ENCODE results near the gene SOCS7.
A peak's percentile ranks its signal among the peaks of the same experiment; 100 is the strongest.

SOCS7 gene, protein sequence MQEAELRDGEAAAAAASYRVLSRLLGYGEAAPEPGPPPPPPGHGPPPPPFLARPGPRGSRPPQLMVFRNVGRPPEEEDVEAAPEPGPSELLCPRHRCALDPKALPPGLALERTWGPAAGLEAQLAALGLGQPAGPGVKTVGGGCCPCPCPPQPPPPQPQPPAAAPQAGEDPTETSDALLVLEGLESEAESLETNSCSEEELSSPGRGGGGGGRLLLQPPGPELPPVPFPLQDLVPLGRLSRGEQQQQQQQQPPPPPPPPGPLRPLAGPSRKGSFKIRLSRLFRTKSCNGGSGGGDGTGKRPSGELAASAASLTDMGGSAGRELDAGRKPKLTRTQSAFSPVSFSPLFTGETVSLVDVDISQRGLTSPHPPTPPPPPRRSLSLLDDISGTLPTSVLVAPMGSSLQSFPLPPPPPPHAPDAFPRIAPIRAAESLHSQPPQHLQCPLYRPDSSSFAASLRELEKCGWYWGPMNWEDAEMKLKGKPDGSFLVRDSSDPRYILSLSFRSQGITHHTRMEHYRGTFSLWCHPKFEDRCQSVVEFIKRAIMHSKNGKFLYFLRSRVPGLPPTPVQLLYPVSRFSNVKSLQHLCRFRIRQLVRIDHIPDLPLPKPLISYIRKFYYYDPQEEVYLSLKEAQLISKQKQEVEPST

DNA sequence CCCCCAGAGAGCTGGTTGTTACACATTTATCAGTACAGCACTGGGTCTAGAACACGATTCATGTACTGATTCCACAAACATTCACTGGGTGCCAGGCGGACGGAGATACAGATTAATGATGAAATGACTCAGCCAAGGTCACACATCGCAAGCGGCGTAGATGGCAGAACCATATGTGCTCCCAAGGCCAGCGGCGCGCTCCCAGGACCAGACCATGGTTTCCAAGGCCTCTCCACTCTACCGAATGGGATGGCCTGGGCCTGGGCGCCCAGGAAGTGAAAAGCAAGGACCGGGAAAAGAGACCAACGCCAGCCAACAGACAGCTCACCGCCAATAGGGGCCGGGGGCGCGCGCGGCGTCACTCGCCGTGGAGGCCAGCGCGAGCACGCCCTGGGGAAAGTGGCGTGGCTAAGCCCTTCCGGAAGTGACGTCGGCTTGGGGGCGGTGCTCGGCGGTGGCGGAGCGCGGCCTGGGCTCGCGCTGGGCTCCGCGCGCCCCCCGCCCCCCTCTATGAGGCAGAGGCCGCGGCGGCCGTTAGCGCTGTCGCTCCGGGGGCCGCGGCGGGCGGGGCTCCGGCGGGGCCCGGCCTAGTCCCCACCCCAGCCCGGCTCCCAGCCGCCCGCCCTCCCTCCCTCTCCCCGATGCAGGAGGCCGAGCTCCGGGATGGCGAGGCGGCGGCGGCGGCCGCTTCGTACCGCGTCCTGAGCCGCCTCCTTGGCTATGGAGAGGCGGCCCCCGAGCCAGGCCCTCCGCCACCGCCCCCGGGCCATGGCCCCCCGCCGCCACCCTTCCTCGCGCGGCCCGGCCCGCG is at the start of gene SOCS7:
Gene SOCS7, plus strand, starts transcription at position 433 of the 811 bp plus-strand sequence. Its CDS starts 209 bp downstream, at position 642.
- peak; percentile 81 for DNase-seq

DNA sequence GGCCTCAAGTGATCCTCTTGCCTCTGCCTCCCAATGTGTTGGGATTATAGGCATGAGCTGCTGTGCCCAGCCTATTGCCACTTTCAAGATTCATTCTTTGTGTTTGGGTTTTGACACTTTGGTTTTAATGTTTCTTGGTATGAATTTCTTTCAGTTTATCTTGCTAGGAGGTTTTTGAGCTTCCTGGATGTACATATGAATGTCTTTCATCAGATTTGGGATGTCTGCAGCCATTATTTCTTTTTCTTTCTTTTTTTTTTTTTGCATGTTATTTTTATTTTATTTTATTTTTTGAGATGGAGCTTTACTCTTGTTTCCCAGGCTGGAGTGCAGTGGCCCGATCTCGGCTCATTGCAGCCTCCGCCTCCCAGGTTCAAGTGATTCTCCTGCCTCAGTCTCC is 36.1 kb upstream of the SOCS7 start:
- DNase-seq = no peak

DNA sequence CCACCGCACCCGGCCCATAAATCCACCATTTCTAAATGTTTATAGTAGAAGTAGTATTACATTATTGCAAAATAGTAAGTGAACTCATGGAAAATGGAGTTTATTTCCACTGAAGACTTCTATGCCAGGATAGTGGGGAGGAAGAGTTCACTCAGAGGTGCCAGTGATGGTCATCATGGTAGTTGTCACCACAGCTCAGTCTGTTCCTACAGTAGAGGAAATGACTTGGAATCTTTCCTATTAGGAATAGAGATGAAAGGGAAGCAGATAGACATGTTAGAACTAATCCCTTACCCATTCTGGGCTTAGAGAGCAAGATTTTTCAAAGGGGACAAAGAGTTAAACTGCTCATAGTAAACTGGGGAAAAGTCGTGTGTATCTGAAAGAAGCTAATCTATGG is 34.6 kb upstream of the SOCS7 start:
- no peak for DNase-seq

DNA sequence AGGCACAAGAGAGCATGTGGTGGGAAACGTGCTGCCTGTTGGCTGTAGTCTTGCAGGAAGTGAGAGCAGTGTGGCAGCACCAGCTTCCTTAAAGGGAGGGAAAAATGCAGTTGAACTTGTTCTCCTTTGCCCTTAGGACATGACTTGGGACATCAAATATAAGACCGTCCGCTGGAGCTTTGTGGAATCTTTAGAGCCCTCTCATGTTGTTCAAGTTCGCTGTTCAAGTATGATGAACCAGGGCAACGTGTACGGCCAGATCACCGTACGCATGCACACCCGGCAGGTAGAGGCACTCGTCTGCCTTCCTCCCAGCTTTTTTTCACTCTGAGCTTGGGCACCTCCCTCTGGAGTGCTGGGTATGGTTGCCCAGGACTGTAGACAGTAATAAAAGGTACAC is 31.2 kb upstream of the SOCS7 start:
- no peak for DNase-seq

DNA sequence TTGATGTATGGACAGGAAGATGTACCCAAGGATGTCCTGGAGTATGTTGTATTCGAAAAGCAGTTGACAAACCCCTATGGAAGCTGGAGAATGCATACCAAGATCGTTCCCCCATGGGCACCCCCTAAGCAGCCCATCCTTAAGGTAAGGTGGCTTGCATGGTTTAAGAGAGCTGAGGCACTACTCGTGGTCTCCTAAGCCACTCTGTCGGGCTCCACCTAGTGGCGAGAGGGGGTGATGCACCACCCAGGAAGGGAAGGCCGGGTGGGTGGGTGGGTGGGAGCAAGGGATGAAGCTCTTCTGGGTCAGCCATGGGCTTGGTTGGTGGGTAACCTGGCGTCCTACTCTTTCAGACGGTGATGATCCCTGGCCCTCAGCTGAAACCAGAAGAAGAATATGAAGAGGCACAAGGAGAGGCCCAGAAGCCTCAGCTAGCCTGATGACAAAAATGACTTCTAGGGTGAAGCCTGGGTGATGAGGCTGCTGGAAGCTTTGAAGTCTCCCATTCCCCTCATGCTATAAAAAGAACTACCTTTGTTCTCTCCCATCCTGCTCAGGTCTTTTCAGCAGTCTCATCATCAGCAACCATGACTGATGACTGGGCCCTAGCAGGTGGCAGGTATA is 29.4 kb upstream of the SOCS7 start:
- peak; percentile 1 for DNase-seq

DNA sequence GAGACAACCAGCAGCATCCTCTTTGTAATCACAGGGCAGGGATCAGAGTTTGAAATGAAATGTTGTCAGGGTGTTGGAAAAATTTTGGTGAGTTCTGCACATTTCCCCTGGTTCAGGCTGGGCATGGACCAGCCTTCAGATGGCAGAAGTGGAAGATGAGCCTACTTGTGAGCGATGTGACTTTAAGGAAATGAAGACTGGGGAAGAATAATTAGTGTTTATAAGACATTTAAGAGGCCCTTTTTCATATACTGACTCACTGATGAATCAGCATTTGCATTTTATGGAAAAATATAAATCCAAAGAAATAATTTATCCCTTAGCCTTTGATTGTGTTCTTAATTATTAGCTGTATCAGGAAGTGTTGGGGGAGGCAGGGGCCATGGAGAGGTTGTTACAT is 28.7 kb upstream of the SOCS7 start:
- no peak for DNase-seq

DNA sequence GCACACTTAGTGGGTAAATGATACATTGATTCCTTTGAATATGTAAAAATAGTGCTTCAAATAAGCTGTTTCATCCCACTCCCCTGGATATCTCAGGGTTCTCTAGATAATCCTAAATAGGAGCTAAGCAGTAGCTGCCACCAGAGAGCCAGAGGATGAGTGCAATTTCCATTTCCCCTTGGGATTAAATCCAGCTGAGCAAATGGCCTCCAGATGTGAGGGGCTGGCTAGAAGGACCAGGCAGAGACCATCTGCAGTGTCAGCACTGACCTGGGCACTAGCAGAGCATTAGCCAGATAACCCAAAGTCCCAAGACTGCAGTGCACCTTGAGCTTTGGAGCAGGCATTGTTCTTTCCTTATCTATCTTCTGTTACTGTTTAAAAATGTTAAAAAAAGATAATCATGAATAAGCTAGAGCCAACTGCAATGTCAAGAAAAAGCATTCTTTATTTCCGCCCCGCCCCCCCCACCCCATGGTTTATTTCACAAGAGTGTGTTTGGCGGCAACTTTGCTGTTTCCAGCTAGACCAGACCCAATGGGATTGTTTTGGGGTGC is 27.4 kb upstream of the SOCS7 start:
- no peak for DNase-seq

DNA sequence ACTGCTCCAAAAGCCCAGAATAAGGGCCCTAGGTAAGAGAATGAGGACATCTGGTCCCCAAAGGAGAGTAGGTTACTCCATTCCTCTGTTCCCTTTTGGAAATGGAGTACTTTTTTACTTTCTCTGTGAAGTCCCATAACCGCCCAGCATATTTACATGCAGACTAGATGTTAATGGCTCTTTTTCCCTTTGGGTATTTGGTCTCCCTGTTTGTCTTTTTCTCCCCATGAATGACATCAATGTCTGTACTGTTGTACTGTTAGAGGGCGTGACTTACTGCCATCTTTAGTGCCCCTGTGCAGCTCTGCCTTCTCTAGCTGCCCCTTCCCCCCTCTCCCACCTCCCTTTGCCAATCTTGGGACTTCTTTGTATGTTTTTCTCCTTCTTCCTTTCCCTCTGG is 26.9 kb upstream of the SOCS7 start:
- no peak for DNase-seq

DNA sequence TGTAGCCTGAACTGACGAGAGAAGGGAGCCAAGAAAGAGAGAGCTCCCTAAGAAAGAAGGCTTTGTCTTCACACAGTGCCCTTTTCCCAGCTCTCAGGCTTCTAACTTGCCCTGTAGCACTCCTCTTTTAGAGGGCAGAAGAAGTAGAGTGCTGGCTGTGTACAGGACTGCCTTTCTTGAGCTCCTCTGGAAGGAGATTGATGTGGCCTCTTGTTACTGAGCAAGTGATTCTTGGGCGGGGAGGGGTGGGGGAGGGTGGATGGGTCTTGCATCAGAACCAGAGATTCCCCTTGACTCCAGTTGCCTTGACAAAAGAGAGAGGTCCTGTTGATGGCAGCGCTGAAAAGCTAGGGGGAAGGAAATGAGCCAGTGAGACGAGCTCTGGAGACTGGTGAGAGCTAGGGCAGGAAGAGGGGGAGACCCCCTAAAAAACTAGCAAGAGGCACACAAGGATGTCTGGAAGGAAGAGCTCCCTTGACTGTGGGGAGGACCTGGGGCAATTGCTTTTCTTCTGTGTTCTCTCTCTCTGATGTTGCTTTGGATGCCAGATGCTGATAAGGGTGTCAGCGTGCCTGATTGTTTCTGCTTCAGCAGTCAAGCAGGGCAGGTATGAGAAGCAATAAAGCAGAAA is 26.3 kb upstream of the SOCS7 start:
- no peak for DNase-seq

DNA sequence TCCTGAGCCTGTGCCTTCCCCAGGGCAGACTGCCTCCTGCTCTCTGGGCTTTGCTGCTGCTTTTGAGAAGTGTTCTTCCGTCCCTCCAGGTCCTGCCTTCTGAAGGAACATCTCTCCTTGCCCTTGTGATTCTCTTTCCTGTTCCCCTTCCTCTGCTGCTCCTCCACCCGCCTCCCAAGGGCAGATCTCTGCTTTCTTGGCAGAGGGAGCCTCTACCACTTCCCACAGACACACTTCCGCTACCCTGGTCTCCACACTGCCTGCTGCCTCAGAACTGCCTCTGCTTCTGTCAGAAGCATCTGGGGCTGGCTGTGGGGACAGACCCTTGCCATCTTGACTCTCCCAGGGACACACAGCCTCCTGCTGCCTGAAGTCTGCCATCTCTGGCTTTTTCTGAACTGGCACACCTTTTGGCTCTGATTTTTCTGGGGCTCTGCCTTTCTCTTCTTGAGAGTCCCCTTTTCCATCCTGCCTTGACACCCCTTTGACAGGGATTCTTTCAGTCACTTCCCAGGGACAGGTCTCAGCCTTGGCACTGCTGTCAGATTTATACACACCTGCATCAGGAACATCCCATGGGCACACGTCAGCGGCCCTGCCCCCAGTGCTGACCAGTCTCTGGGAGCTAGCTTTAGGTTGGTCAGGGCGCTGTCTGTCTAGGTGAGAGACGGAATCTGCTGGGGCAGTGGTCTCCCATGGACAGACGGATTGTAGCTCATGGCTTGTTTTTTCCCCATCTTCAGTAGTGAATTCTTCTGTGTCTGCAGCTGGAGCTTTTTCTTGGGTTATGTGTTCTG is 24.4 kb upstream of the SOCS7 start:
- no peak for DNase-seq

DNA sequence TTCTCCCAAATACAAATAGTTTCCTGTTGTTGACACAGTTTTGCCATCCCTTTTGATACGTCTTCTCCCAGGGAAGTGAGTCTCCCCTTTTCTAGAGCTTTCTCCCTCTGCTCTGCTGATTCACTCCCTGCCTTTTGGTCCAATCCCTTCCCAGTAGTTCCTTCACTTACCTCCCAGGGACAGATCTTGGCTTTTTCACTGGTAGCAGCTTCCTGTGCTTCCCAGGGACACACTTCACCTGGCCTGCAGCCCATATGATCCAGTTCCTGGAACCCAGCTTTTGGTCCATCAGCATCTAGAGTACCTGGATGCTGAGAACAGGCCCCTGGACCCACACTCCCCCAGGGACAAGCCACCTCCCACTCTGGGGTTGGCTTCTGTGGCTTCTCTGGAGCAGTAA is 23.7 kb upstream of the SOCS7 start:
- DNase-seq = no peak

DNA sequence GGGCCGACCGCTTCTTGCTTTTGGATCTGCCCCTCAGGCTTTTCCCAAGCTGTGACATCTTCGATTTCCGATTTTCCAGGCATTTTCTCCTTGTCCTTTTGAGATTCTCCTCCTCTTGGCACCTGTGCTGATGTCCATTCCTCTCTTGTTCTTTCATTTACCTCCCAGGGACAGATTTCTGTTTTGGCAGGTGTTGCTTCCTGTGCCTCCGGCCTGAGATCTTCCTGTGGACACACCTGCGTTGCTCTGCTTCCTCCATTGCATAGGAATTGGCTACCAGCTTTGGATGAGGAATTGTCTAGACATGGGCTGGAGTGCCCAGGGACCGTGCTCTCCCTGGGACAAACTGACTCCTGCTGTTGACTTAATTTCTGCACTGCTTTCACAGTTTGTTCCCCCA is 23.0 kb upstream of the SOCS7 start:
- no peak for DNase-seq

DNA sequence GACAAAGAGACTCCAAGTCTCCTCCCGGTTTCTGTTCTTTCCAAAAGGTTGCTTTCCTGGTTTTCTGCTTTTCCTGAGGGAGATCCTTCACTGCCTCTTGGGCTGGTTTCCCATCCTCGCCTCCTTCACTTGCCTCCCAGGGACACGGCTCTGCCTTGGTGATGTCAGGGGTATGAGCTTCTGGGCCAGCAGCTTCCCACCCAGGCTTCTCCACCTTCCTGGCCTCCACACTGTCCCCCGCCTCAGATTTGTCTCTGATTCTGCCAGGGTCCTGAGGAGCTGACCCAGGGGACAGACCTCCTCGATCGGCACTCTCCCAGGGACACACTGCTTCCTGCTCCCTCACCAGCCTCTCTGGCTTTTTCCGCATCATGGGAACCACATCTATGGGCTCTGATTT is 22.4 kb upstream of the SOCS7 start:
- no peak for DNase-seq

DNA sequence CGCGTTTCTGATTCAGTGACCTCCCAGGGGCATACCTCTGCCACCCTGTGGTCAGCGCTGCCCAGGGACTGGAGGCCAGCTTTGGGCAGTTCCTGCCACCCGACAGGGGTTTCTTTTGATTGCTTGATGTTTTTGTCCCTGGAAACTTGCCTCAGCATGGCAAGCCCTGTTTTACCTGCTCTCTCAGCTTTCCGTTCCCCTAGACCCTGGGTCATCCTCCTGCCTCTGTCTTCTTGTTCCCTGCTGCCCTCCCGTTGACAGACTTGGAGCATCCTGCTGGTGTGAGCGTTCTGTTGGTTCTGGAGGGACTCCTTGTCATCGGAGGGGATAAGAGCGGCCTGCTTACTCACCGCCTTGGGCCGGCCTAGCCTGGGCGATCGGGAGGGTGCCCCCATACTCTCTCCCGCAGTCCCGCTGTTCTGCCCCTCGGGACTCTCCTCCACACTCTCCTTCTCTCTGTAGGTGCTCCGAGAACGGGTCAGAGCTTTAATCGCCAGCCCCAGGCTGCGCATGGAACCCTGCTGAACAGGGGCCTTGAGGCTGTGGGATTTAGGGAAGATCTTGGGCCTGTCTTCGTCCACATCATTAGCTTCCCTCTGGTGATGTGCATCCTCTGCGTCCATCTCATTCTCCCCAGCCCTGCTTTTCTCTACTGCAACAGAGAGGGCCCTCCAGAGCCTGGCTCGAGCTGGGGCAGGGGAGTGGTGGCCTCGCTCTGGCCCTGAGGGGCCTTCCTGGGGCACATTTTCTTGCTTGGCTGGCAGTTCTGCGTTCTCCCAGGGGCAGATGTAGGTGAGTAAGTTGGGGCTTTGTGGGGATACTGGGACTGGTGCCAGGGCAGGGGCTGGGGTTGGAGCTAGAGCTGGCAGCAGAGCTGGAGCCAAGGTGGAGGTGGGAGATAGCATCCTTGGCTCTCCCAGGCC is 21.6 kb upstream of the SOCS7 start:
- no peak for DNase-seq

DNA sequence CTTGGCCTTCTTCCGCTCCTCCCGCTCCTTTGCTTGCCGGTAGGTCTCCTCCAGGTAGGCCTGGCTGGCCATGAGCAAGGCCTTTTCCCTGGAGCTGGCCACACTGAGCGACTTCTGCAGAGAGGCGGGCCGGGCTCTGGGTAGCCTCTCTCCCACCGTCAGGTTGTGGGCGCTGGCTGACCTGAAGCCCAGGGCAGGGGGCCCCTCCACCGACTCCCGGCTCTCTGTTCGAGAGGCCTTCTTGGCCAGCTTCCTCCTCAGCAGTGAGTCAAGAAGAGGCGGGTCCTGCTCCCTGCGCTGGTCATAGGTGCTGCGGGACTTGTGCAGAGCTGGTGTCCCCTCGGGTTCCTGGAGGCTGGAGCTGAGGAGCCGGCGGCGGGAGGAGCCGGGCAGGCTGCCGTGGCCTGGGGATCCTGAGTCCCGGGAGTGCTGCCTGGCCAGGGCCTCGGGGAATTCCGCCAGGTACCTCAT is 20.7 kb upstream of the SOCS7 start:
- no peak for DNase-seq

DNA sequence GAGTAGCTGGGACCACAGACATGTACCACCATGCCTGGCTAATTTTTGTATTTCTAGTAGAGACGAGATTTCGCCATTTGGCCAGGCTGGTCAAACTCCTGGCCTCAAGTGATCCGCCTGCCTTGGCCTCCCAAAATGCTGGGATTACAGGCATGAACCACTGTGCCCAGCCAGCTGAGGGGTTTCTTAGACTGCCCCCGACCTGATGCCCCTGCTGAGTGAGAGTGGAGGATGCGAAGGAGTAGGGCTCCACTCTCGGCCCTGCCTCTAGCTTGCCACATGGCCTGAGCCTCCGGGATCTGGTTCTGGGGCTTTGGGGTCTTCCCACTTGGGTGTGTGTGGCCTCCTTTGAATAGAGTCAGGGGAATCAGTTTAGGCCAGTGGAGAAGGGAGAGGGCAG is 18.9 kb upstream of the SOCS7 start:
- DNase-seq = no peak

DNA sequence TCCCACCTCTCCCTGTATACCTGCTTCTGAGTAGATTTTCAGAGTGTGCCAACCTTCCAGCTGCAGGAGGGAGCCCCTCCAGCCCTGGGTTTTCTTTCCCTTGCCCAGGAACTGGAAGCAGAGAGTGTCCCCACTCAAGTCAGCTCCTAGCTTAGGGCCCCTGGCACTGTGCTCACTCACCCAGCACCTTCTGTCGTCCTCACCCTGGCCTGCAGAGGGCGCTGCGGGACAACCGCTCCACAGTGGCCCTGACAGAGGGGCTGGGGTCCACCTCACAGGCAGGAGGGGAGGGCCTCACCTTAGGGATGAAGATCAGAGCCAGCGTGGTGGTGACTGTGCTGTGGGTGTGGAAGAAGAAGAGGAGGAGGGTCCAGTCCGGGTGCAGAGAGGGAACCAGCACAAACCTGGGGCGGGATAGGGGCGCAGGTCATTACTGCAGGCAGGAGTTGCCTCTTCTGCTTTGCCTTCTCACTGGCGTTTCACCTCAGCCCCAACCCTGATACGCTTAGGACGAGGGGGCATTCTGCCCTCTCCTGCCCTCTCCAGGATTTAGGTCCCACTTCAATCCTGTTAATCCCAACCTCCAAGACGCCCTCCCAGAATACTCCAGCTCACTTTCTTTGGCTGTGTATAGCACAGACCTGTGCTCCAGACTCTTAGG is 17.9 kb upstream of the SOCS7 start:
- peak; percentile 3 for DNase-seq

DNA sequence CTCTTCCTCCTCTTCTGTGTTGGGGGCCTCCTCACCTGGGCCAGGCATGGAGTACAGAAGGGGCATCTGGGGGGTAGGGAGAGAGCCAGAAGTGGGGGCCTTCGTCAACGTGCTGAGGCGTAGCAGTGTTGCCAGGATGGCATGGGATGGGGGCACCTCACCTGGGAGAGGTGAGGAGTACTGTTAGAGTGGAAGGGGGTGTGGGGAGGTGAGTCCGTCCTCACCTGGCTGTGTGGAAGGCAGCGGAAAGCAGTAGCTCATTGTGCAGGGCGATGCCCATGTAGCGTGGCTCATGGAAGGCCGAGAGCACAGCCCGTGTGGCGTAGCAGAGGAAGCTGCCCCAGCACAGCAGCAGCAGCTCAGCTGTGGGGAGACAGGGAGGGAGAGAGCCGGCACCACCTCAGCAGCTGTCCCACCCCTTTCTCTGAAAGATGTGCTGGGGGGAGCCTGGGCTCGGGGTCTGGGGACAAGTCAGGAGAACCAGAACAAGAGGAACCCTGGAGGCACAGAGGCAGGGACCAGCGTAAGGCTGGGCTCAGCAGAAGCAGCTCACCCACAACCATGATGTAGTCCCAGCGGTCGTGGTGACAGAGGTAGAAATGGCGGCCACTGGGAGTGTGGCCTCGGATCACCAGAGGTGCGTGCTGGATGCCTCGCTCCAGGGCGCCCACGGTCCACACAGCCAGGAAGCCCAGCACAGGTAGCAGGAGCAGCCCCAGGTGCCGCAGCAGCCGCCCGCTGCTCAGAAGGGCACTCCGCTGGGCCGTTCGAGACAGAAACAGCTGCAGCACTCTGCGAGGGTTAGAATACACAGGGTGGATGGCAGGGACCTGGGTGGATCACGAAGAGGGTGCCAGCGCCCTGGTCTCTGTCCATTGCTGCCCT is 16.9 kb upstream of the SOCS7 start:
- DNase-seq = no peak

DNA sequence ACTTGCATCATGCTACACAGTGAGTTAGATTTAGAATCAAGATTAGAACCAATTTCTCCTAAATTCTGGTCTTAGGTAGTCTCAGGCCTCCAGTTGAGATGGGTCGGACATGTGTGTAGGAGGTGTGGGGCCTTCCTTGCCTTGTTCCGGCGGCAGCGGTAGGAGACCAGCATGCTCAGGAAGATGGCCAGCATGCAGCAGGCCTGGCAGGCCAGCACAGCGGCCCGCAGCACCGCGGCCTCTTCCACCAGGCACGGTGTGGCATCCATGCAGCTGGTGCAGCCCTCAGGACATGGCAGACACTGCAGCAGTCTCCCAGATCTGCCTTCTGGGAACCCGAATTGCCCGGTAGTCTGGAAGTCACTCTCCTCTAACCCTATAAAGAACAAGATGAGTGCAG is 14.8 kb upstream of the SOCS7 start:
- no peak for DNase-seq
